K562 (cell line): Measurements from ENCODE around the gene PIH1D1. TPM values are rescaled to one million over a fixed set of nuclear protein-coding genes. Genes with fewer than 3 reads are reported as not detected.

Experiments used
- BRD4 ChIP-seq: fragments of 200-600 bp; sonication (generic); IDR thresholded peaks from 2 replicates; pipeline ENCODE4 v1.6.1; 2017; ENCODE audit warnings: inconsistent platforms
- CUX1 ChIP-seq: fragments of 200-800 bp; sonication (Bioruptor generic); IDR thresholded peaks from 2 replicates; pipeline ENCODE4 v1.6.1; 2016; ENCODE audit warnings: missing genetic modification characterization, missing compliant biosample characterization
- E4F1 ChIP-seq: fragments of 250-450 bp; sonication (Bioruptor Pico); IDR thresholded peaks from 2 replicates; pipeline ENCODE4 v1.5.0; 2021; ENCODE audit warnings: mild to moderate bottlenecking, borderline replicate concordance
- EGR1 ChIP-seq: fragments of 450-650 bp; conservative IDR thresholded peaks from 2 replicates; pipeline ENCODE4 v1.6.1; 2017; ENCODE audit warnings: mild to moderate bottlenecking
- GTF2A2 ChIP-seq: IDR thresholded peaks from 2 replicates; pipeline ENCODE4 v1.6.1; 2016; ENCODE audit warnings: mild to moderate bottlenecking, missing genetic modification characterization, missing compliant biosample characterization
- GTF2E2 ChIP-seq: fragments of 200-800 bp; sonication (Bioruptor generic); IDR thresholded peaks from 2 replicates; pipeline ENCODE4 v1.6.1; 2016; ENCODE audit warnings: missing genetic modification characterization, missing compliant biosample characterization
- JUN ChIP-seq, 2 experiments: sonication (generic) in 1 of 2; formaldehyde crosslinking in 1 of 2; IDR thresholded peaks; 2 replicates each; pipeline versions ENCODE4 v1.6.1 to v1.8.0; 2012 to 2022; ENCODE audit warnings: borderline replicate concordance in 2 of 2, mild to moderate bottlenecking in 2 of 2, improper control_type of control experiment in 1 of 2, low read depth in 1 of 2, low read length in 1 of 2, missing genetic modification reagents in 1 of 2
- KAT8 ChIP-seq: fragments of 450-650 bp; IDR thresholded peaks from 2 replicates; pipeline ENCODE4 v1.6.1; 2016; ENCODE audit warnings: low read depth, mild to moderate bottlenecking
- MLLT1 ChIP-seq, 2 experiments: fragments of 450-650 bp; IDR thresholded peaks; 2 replicates each; pipeline ENCODE4 v1.6.1; 2016
- NCOA1 ChIP-seq: fragments of 450-650 bp; IDR thresholded peaks from 2 replicates; pipeline ENCODE4 v1.6.1; 2016; ENCODE audit warnings: low read depth
- NONO ChIP-seq, 2 experiments: fragments of 200-400 bp in 1 of 2; fragments of 450-650 bp in 1 of 2; formaldehyde crosslinking in 1 of 2; IDR thresholded peaks; 2 replicates each; pipeline ENCODE4 v1.6.1; 2017; ENCODE audit warnings: low read depth in 2 of 2, mild to moderate bottlenecking in 2 of 2, moderate library complexity in 2 of 2, low read length in 1 of 2
- SMAD1 ChIP-seq: fragments of 150-350 bp; IDR thresholded peaks from 2 replicates; pipeline ENCODE4 v1.6.1; 2014; ENCODE audit warnings: low read length, low read depth; ENCODE audit not compliant: partially characterized antibody
- SMAD4 ChIP-seq: fragments of 250-450 bp; sonication (Bioruptor Pico); conservative IDR thresholded peaks from 2 replicates; pipeline ENCODE4 v1.8.0; 2021; ENCODE audit warnings: inconsistent platforms, mild to moderate bottlenecking, moderate library complexity
- TFE3 ChIP-seq: fragments of 450-650 bp; formaldehyde crosslinking; IDR thresholded peaks from 2 replicates; pipeline ENCODE4 v1.4.0; 2020; ENCODE audit warnings: mild to moderate bottlenecking, mixed read lengths
- ZNF384 ChIP-seq: IDR thresholded peaks from 2 replicates; pipeline ENCODE4 v1.6.1; 2012; ENCODE audit warnings: low read depth, low read length, improper control_type of control experiment
- polyA plus RNA-seq, 8 experiments: library from polyadenylated mRNA; depleted of rRNA in 4 of 8; stranded (reverse) in 5 of 8; unstranded in 3 of 8; fragments of >200 nt; fragmentation: Nextera tagmentation in 2 of 8; fragmentation: Illumina TruSeq in 1 of 8; extraction: Ambion mirVana in 2 of 8; extraction: Trizol in 1 of 8; gene quantifications; 2 replicates each; pipeline versions ENCODE4 v1.2.1 to v1.2.3, GENCODE V29; 2011 to 2014; ENCODE audit warnings: inconsistent platforms in 1 of 8, missing spikeins in 1 of 8
- total RNA-seq, 7 experiments: library from RNA; depleted of rRNA in 6 of 7; stranded (reverse); fragments of >200 nt in 6 of 7; fragmentation: Illumina TruSeq in 2 of 7; extraction: Trizol in 2 of 7; gene quantifications; 2 replicates each; pipeline versions ENCODE4 v1.2.1 to v1.2.3, GENCODE V29; 2011 to 2021; ENCODE audit warnings: low replicate concordance in 1 of 7

The PIH1D1 gene
- total and polyA plus RNA-seq, 9 of the 15 experiments (the other 6 are each of a cell fraction or from before 2014, with no cell fraction given) = 26.5 to 224 (median 137) TPM

GRCh38 chr19:49423071-49423984 is 28.3 kb downstream of the PIH1D1 start, which contains the start of gene PTH2 (continued):
- TF ChIP-seq CUX1 (CRISPR knock-in tag) (no peak), JUN (IDR thresholded peaks at IDR 0.05; ENCODE audit: borderline replicate concordance, low read depth, low read length) (0 out of 2 replicates have a peak, but pooled peaks have one; percentile 6), JUN (CRISPR knock-in tag; IDR thresholded peaks at IDR 0.05; ENCODE audit: borderline replicate concordance) (no peak), SMAD1 (no peak), SMAD4 (0 out of 2 replicates have a peak, but pooled peaks have one; percentile 29), GTF2E2 (tag) (no peak), EGR1 (0 out of 2 replicates have a peak, but pooled peaks have one; percentile 6), ZNF384 (no peak), BRD4 (no peak), NCOA1 (peak; percentile 43; the same call in 1 of the 2 replicates), NONO (IDR thresholded peaks at IDR 0.05; ENCODE audit: low read depth in 2 of 2, low read length in 1 of 2) (no peak), E4F1 (CRISPR knock-in tag) (no peak), TFE3 (no peak), GTF2A2 (tag) (no peak), KAT8 (no peak), MLLT1 (IDR thresholded peaks at IDR 0.05) (peak; percentile 62 to 70; a peak in 2 of 4 replicates)
